Stimulated activated CD4-positive, alpha-beta T cell treated with anti-CD3 and anti-CD28 coated beads, Interleukin-12 subunit alpha, Interleukin-12 subunit beta, amount 100 ng/mL, for 4 hours (primary cell): ENCODE measurements around the gene JAZF1.

Experiments used
- DNase-seq: peaks from one replicate; pipeline ENCODE4 v3.0.0-alpha.2; 2020

The JAZF1 gene

DNA sequence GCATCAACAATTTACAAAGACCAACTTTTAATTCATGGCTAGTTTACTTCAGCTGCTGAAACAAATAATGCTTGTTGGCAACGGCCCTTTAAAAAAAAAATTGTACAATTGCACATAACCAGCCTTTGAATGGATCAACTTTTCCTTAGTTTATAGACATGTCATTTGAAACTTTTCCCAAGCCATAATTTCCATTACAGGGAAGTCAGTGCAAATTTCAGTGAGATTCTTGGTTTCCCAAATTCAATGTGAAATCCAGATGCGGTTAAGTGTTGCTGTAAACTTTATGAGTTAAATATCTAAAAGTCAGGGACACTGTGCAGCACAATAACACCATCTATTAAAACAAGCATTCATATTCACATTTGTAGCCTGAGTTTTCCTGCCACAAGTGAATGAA lies 182.2 kb downstream of the JAZF1 start:
- no peak for DNase-seq

- no peak for DNase-seq
Observed at GRCh38 chr7:27997188-27997707, 183.3 kb downstream of the JAZF1 start.

DNA sequence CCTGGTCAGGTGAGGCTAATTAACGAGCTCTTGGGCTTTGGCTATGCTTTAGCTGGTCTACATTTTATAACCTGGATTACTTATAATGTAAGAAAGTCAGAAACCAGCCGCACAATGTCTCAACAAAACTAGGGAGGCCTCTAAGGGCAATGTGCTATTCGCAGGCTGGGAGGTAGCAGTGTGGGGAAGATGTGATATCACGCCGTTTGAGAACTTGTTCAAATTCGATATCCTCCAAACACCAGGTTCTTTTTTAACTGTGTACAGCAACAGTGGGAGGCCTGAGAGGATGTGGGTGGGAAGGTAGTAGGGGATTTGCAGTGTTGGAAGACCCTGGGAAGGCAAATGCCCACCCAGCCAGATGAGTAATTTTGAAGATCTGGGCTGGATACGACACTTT lies 184.5 kb downstream of the JAZF1 start:
- DNase-seq: no peak

DNA sequence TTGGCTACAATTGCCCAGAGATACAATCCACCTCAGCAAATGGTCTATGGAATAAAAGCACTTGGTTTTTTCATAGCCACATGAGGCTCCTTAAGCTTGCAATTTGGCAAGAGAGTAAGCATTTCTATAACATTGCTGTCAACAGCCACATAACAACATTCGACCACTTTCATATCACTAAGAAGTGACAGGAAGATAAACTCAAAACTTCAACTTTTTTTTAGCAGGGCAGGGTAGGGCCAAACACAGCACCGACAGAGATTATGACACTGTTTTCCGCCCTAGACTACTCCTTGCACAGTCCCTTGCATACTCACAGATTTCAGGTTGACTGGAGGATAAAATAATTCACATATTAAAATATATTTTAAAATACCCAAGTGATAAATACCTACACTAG lies 185.4 kb downstream of the JAZF1 start:
- DNase-seq: no peak

DNA sequence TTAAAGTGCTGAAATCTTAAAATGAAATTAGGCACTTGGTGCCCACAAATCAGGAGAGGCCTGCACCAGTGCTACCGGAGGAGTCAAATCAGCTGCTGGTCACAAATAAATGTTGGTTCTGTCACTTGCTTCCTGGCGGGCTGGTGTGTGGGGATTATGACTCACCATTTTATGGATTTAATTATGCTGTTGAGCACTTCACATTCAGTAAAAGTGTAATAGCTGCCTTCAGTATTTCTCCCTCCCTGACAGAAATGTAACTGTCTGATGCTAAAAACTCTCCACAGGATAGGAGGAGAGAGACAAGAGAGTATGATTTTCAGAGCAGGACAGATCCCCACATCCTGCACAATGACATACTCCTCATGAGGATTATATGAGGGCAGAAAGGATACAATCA lies 186.0 kb downstream of the JAZF1 start:
- no peak for DNase-seq

DNA sequence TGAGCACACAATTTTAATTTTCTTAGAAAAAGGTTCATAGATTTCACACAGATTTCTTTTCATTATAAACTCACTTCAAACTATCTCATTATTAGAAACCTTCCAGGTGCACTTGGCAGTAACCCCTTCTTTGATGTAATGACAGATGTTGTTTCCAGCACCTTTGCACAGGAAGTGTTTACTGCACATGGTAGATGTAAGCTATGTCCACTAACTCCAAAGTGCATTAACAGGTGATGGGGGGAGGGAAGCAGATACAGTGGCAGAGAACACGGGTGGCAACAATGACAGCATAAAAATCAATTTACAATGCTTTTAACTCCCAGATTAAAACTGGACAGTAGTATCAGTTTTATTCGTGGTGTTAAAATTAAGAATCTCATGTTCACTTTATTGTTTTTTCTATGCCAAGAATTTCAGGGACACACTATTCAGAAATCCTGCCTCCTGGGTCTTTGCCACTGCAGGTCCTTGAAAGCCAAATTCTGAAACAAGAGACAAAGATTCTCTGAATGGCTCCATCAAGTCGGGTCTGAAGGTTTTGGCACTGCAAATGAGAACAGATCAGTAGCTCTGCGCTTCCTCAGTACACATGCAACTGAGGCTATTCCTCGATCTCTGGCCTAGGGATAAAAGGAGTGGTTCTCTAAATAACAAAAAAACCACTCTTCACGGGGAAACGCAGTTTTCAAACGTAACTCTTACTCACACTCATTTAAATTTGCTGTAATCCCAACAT lies 187.7 kb downstream of the JAZF1 start:
- DNase-seq: no peak

GRCh38 chr7:27992097-27992496 lies 188.5 kb downstream of the JAZF1 start:
- DNase-seq: no peak

DNA sequence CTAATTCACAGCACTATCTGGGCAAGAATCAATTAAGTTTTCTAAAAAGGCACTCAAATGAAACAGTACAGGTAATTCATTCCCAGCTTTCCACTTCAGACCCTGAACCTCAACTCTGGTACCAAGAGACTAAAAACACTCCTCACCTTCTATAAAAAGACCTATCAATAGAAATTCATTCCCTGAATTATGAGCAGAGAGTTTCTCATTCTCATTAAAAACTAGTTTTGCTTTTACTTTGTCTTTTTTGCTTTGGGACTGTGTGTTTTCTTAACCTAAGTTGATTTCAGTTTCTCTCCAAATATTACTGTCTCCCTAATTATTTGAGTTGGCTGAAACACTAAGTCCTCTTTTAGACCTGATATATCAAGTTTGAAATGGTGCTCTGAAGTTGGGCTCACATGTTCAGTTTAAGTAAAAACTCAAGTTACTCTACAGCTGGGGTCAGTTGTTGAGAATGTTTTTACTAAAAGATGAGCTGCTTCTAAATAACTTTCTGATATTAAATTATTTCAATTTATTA lies 189.5 kb downstream of the JAZF1 start:
- DNase-seq: no peak

DNA sequence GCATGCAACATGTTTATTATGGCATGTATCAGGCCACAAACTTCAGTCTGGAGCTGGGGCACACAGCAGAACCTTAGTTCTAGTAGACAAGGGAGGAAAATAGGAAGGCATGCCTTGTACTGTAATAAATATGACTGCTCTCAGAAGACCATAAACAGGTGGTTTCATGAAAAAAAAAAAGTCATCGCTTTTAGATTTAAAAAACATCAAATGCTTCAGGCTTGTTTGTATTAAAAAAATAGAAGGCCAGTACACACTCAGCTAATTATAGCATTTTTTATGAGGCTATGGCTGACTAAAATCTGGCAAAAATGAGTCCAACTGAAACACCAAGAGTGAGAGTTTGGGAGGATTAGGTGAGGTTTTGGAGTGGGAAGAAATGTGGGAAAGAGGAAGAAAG lies 204.1 kb downstream of the JAZF1 start:
- no peak for DNase-seq

- DNase-seq: no peak
Observed at GRCh38 chr7:27973625-27974024, 207.0 kb downstream of the JAZF1 start.

- DNase-seq: no peak
Observed at GRCh38 chr7:27972276-27972675, 208.3 kb downstream of the JAZF1 start.

DNA sequence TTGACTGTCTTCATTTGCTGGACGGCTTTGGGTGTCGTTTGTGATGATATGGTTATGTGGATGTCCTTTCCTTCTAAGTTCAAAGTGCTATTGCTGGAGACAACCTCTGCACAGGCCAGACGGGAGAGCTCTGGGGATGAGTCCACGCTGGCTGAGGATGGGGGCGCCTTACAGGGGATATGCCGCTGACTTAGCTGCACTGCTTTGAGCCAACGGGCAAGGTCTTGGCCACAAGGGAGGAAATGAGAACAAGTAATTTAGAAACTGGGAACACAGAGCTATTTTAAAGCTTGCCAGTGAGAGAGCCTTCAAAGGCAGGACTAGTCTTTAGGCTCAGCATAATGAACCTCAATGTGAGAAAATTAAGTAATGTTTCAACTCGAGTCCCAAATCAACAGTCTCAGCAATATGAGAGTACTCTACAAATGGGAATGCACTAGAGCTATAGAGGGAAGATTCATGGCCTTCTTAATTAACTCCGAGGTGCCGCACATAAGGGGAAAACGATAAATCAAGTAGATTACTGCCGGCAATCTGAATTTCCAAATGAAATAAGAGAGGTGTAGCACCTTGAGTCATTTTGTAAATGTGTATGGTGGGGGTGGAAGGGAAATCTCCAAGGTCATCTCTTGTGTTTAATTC lies 209.3 kb downstream of the JAZF1 start:
- no peak for DNase-seq

GRCh38 chr7:27970350-27970749 lies 210.2 kb downstream of the JAZF1 start:
- no peak for DNase-seq

GRCh38 chr7:27969346-27969745 lies 211.2 kb downstream of the JAZF1 start:
- no peak for DNase-seq

DNA sequence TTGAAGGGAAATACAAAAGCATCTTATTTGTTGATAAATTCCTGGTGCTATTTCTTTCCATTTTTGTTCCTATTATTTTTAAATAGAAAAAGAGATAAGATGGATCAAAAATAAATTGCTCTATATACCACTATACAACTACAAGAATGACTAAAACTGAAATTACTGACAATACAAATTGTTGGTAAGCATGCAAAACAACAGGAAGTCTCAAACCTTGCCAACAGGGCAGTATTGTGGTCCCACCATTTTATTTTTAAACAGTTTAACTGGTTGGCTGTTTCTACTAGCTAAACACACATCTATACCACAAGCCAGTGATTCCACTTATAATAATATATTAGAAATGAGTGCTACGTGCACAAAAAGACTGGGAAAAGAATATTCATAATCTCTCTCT lies 213.0 kb downstream of the JAZF1 start:
- DNase-seq: no peak

GRCh38 chr7:27966219-27966780 lies 214.3 kb downstream of the JAZF1 start:
- no peak for DNase-seq

- DNase-seq: no peak
Observed at GRCh38 chr7:27965650-27966049, 214.9 kb downstream of the JAZF1 start.

DNA sequence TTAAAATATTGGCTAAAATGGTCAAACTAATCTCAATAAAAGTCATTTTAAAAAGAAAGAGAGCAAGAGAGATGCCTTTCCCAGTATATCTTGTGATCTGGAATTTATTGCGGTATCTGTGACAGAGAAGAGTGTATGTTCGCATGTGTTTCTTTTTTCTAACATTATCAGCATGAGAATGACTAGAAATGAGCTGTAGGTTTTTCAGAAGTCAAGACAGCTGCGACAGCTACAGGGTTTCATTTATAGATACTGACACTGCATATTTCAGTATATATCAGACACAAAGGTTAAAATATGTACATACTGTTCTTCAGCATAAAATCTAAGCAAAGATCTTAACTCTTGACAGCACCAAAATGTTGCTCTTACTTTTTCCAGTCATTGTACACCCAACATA lies 215.8 kb downstream of the JAZF1 start:
- DNase-seq: no peak

DNA sequence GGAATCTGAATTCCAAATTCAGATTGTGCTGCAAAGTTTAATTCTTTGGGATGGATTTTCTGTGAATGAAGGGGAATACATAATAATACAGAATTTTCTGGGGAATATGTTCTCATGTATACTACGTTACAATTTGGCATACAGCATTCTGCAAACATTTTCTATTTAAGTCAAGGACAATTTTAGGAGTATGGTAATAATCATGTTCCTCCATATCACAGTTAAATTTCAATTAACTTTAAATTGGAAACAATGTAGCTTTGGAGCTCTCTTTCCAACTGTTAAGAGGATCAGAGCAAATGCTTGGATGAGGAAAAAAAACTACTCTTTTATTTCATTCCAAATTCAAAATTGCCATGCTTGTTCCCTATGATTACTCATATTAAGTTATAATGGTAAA lies 217.5 kb downstream of the JAZF1 start:
- no peak for DNase-seq

DNA sequence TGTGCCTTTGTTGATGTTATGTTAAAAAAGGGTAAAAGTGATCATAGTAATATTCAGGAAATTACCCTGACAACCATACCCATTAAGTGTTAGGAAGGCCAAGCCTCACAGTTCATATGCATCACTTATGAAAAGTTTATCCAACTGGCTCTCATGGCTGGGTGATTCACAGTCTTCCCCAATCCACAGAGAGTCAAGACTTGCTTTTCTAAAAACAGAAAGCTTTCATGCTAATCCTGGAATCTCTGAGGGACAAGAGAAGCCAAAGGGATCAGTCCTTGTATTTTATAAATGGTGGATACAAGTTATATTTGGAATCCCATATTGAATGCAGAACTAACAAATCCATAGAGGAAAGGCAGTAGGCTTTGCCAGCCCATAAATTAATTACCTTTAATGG lies 218.3 kb downstream of the JAZF1 start:
- no peak for DNase-seq

DNA sequence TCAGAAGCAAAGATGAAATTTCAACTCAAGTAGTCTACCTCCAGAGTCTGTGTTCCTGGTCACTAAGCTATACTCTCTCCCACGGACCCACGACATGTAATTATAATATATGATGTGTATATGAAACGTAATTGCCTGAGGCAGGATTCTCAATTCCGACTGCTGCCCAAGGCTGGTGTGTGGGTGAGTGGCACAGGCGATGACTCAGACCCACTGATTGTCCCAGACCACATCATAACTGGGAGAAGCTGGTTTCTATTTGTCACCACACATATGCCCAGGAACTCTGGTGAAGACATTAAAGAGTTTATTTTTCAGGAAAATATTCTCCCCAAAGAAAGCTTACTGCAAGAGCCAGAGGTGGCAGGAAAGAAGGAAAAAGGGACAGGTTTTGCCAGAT lies 219.3 kb downstream of the JAZF1 start:
- no peak for DNase-seq

GRCh38 chr7:27960415-27960814 lies 220.2 kb downstream of the JAZF1 start:
- DNase-seq: no peak

GRCh38 chr7:27958933-27959548 lies 221.6 kb downstream of the JAZF1 start:
- DNase-seq: no peak

GRCh38 chr7:27955596-27955995 lies 225.0 kb downstream of the JAZF1 start:
- no peak for DNase-seq
